ENCODE data around the gene TMEM163.
"Not testable (repeated sequence)": the region's sequence is repeated elsewhere in the genome, so short reads cannot be mapped to it uniquely, and the experiment has no call there.

The TMEM163 gene

DNA sequence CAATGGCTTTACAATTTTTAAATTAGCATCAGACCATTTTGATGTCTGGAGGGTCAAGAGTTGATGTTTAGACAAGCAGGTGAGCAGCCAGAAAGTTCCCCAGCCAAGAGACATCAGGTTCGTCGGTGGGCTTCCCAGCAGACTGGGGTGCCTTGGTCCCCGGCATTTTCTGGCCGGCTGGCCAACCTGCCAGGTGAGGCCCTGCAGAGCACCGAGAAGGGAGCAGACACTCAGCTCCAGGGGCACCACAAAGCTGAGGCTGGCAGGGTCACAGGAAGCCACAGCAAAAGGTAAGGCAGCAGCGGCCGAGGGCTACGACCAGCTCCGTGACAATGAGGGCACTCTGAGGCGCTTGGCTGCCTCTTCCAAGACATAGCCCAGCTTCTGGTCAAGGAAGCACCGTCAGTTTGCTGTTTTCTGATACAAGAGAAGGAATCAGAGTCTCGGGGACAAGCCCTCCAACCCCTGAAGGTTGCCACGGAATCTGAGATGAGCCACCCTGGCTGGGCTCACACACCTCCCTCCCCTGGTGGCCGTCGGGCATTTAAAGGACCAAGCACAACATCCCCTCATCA is 235.9 kb downstream of the TMEM163 start:
- TF ChIP-seq, protein P1, sequence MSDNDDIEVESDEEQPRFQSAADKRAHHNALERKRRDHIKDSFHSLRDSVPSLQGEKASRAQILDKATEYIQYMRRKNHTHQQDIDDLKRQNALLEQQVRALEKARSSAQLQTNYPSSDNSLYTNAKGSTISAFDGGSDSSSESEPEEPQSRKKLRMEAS (IDR thresholded peaks at IDR 0.05; ENCODE audit: low read depth, low read length): no peak
- TF ChIP-seq, protein P2, sequence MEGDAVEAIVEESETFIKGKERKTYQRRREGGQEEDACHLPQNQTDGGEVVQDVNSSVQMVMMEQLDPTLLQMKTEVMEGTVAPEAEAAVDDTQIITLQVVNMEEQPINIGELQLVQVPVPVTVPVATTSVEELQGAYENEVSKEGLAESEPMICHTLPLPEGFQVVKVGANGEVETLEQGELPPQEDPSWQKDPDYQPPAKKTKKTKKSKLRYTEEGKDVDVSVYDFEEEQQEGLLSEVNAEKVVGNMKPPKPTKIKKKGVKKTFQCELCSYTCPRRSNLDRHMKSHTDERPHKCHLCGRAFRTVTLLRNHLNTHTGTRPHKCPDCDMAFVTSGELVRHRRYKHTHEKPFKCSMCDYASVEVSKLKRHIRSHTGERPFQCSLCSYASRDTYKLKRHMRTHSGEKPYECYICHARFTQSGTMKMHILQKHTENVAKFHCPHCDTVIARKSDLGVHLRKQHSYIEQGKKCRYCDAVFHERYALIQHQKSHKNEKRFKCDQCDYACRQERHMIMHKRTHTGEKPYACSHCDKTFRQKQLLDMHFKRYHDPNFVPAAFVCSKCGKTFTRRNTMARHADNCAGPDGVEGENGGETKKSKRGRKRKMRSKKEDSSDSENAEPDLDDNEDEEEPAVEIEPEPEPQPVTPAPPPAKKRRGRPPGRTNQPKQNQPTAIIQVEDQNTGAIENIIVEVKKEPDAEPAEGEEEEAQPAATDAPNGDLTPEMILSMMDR (IDR thresholded peaks at IDR 0.05; ENCODE audit: low read depth, low read length): no peak
- TF ChIP-seq MYC (IDR thresholded peaks at IDR 0.05; ENCODE audit: low read depth, low read length): no peak
- TF ChIP-seq POLR2A (IDR thresholded peaks at IDR 0.05; ENCODE audit: extremely low read depth, insufficient read length): no peak
- no peak overlapping the region for H3K4me3 ChIP-seq (ENCODE audit: low read depth, low read length)
- DNase-seq (ENCODE audit: low read depth): no peak

DNA sequence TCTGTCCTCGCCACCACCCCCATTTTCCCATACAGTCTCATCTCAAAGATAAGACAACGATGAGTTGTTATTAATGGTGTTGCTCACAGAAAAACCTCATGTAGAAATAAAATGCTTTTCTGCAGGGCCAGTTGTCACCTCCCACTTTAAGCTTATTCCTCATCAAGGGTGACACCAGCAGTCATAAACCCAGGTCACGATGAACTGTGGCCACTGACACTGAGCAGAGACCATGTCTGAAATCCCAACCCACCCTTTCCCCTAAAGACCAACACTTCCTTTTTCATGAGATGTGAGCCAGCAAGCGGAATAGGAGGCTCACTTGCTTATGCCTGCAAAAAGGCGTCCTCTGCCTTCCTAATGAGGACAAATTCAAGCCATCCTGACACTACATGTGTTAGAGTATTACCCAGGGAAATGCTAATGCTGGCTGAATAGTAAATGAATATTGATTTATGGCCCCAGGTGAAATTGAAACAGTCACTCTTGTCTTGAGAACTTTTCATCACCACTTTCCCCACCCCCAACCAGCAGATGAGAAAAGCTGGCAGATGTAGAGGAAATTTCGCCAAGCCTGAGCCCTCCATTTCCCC is 236.6 kb downstream of the TMEM163 start:
- TF ChIP-seq, protein P2 (IDR thresholded peaks at IDR 0.05; ENCODE audit: low read depth, low read length): no peak
- no peak for TF ChIP-seq MYC (IDR thresholded peaks at IDR 0.05; ENCODE audit: low read depth, low read length)
- no peak overlapping the region for H3K4me3 ChIP-seq (ENCODE audit: low read depth, low read length)
- no peak for DNase-seq (ENCODE audit: low read depth)

DNA sequence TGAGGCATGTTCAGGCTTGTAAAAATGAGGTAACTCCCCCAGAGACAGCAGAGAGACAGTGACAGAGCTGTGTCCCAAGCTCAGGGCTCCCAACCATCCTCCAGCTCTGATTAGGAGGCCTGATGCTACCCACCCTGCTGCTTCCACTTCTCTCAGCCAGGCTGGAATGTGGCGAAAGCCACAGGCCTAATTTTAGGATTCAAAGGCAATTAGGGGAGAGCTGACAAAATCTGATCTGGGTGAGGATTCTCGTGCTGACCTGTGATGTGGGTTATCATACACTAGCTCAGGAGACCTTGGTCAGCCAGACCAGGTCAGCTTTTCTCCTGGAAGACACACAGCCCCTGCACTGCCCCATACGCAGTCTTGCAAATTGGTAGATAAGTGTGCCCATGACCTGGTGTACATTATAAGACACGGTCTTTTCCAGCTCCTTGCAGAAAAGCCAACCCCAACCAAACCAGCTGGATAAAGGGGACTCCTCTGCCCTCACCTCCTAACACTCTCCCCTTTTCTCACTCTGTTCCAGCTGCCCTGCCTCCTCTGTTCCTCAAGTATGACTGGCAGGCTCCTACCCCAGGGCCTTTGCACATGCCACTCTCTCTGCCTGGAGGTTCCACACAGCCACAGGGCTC is 239.0 kb downstream of the TMEM163 start:
- TF ChIP-seq POLR2A (IDR thresholded peaks at IDR 0.05; ENCODE audit: extremely low read depth, insufficient read length) (no peak), MYC (IDR thresholded peaks at IDR 0.05; ENCODE audit: low read depth, low read length) (no peak)
- TF ChIP-seq, protein P2 (IDR thresholded peaks at IDR 0.05; ENCODE audit: low read depth, low read length): no peak

DNA sequence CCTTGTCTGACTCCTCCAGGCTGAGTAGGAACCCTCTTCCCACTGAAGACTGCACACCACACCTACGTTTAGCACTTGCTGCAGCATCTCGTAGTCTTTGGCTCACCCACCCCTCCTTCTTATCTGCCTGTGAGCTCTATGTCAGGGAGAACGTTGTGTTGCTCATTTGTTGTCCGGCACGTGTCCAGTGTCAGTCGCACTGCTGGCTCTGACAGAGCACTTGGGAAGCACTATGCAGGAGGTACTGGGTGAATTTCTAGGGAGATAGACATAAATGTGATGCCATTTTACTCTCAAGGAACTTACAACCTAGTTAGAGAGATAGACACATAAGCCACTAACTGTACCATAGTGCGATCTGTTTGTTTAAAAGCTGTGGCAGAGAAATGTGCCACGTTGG is 241.8 kb downstream of the TMEM163 start:
- DNase-seq (ENCODE audit: low read depth); H3K4me3 ChIP-seq (ENCODE audit: low read depth, low read length): not testable (repeated sequence)

More for the DNA sequence above, 239.0 kb downstream of the TMEM163 start:
- no peak for DNase-seq (ENCODE audit: low read depth)
- no peak overlapping the region for H3K4me3 ChIP-seq (ENCODE audit: low read depth, low read length)

DNA sequence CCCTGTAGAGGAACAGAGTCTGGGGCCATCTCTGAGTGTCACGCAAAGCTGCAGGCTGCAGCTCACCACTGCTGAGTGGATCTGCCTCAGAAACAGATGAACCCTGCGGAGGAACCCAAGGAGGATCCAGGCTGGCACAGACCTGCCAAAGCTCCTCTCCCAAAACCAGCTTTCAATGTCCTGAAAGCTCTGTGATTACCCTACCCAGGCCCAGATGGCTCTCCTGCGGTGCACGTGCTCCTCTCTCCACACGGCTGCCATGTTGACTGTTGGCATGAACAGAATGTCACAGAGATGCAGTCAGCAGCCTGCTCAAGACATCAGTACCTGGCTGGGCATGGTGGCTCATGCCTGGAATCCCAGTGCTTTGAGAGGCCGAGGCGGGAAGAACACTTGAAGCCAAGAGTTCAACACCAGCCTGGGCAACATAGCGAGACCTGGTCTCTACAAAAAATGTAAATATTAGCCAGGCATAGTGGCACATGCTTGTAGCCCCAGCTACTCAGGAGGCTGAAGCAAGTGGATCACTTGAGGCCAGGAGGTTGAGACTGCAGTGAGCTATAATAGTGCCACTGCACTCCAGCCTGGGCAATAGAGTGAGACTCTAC is 248.1 kb downstream of the TMEM163 start:
- TF ChIP-seq MYC (IDR thresholded peaks at IDR 0.05; ENCODE audit: low read depth, low read length): no peak
- TF ChIP-seq, protein P2 (IDR thresholded peaks at IDR 0.05; ENCODE audit: low read depth, low read length): no peak
- H3K4me3 ChIP-seq (ENCODE audit: low read depth, low read length): no peak overlapping the region
- DNase-seq (ENCODE audit: low read depth): no peak

DNA sequence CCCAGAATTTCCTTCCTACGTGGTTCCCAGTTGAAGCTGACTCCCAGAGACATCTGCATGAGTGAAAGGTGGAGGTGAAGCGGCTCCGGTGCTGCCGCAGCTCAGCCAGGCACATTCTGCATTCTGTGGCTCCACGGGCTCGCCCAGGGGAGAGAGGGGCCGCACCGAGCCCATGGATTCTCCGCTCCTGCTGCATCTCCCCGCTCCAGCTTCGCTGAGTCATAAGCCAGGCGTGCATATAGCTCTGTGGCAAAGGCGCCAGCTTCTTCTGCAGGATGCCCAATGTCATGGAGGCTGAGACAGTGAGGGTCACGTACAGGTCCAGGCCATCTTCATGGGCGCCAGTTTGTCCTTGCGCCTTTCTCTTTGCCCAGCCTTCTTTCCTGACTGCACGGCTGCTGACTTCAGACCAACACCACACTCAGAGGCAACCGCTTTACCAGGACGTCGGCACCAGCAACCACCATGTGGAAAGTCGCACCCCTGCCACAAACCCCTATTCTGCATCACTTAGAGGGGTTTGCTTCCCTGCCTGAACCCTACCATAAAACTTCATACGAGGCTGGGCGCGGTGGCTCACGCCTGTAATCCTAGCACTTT is 249.2 kb downstream of the TMEM163 start:
- TF ChIP-seq, protein P1 (IDR thresholded peaks at IDR 0.05; ENCODE audit: low read depth, low read length): no peak
- TF ChIP-seq MYC (IDR thresholded peaks at IDR 0.05; ENCODE audit: low read depth, low read length) (no peak), POLR2A (IDR thresholded peaks at IDR 0.05; ENCODE audit: extremely low read depth, insufficient read length) (no peak)
- TF ChIP-seq, protein P2 (IDR thresholded peaks at IDR 0.05; ENCODE audit: low read depth, low read length): no peak
- DNase-seq (ENCODE audit: low read depth): no peak
- no peak overlapping the region for H3K4me3 ChIP-seq (ENCODE audit: low read depth, low read length)

Measured in NB4 (cell line).